ENCODE results near the gene LEMD2. TPM values are rescaled to one million over a fixed set of nuclear protein-coding genes. Genes with fewer than 3 reads are reported as not detected.

LEMD2 gene
- total and polyA plus RNA-seq, 2 experiments from 2014 or later = 21.5 to 67.5 TPM

- H3K4me2 ChIP-seq (ENCODE audit: unreplicated experiment) = no peak overlapping the region
- no peaks in the 10 kb centered on the region for H4K20me1 ChIP-seq (ENCODE audit: insufficient read depth)
- in situ Hi-C loops (cut with MboI) = no loop called here
- no peaks in the 10 kb centered on the region for H3K4me1 ChIP-seq (ENCODE audit: insufficient read depth)
- WGBS, 2 experiments (ENCODE audit: low coverage in 1 of 2, low lambda C conversion rate in 2 of 2, missing lambda C conversion rate in 2 of 2) = 54 to 60% methylated on average over 14 to 16 of the region's 16 CpGs
- H3K9ac ChIP-seq = no peak overlapping the region
- no peak overlapping the region for H3K4me3 ChIP-seq
- no peaks in the 10 kb centered on the region for H3K79me2 ChIP-seq (ENCODE audit: insufficient read depth)
- TF ChIP-seq EZH2phosphoT487 (IDR thresholded peaks at IDR 0.05; ENCODE audit: insufficient read depth, low read depth) = no peak
- no peak for TF ChIP-seq EZH2 (IDR thresholded peaks at IDR 0.05; ENCODE audit: insufficient read depth, poor library complexity, severe bottlenecking)
- H3K36me3 ChIP-seq (ENCODE audit: low read depth) = no peaks in the 10 kb centered on the region
- DNase-seq = no peak
- H3K9me2 ChIP-seq (ENCODE audit: insufficient read depth) = no peaks in the 10 kb centered on the region
- peaks cover 22% of the 10 kb centered on the region for H3K27me3 ChIP-seq (replicated peaks; ENCODE audit: insufficient read depth)
- H3K9me3 ChIP-seq (ENCODE audit: low read depth) = no peaks in the 10 kb centered on the region
- no peak overlapping the region for H2AFZ ChIP-seq
- H3K27ac ChIP-seq = no peak overlapping the region
- no peaks in the 10 kb centered on the region for H3F3A ChIP-seq (ENCODE audit: insufficient read depth)
These were observed 24.4 kb upstream of the LEMD2 start for GRCh38 chr6:33813246-33813904.

GRCh38 chr6:33812669-33813068 lies 23.7 kb upstream of the LEMD2 start:
- peak; percentile 61 for DNase-seq
- Histone ChIP-seq H3K4me3 (no peak overlapping the region), H3K4me1 (ENCODE audit: insufficient read depth) (no peaks in the 10 kb centered on the region), H3K36me3 (ENCODE audit: low read depth) (no peaks in the 10 kb centered on the region), H3K9me3 (ENCODE audit: low read depth) (no peaks in the 10 kb centered on the region), H3K79me2 (ENCODE audit: insufficient read depth) (no peaks in the 10 kb centered on the region), H3K9me2 (ENCODE audit: insufficient read depth) (no peaks in the 10 kb centered on the region), H3K4me2 (ENCODE audit: unreplicated experiment) (no peak overlapping the region), H3K27ac (no peak overlapping the region), H3K27me3 (replicated peaks; ENCODE audit: insufficient read depth) (peaks cover 29% of the 10 kb centered on the region), H2AFZ (no peak overlapping the region), H3F3A (ENCODE audit: insufficient read depth) (no peaks in the 10 kb centered on the region), H4K20me1 (ENCODE audit: insufficient read depth) (no peaks in the 10 kb centered on the region), H3K9ac (no peak overlapping the region)
- in situ Hi-C loops (cut with MboI) = no loop called here
- TF ChIP-seq EZH2 (IDR thresholded peaks at IDR 0.05; ENCODE audit: insufficient read depth, poor library complexity, severe bottlenecking) (no peak), EZH2phosphoT487 (IDR thresholded peaks at IDR 0.05; ENCODE audit: insufficient read depth, low read depth) (no peak)
- 15 to 18% methylated on average over 11 of the region's 11 CpGs for WGBS, 2 experiments (ENCODE audit: low coverage in 1 of 2, low lambda C conversion rate in 2 of 2, missing lambda C conversion rate in 2 of 2)

GRCh38 chr6:33809594-33809993 lies 20.7 kb upstream of the LEMD2 start:
- Histone ChIP-seq H3K9ac (no peak overlapping the region), H3K27ac (no peak overlapping the region), H4K20me1 (ENCODE audit: insufficient read depth) (no peaks in the 10 kb centered on the region), H3K36me3 (ENCODE audit: low read depth) (no peaks in the 10 kb centered on the region), H3K9me3 (ENCODE audit: low read depth) (no peaks in the 10 kb centered on the region), H3K27me3 (replicated peaks; ENCODE audit: insufficient read depth) (peaks cover 46% of the 10 kb centered on the region), H3K4me3 (no peak overlapping the region), H3K4me1 (ENCODE audit: insufficient read depth) (no peaks in the 10 kb centered on the region), H3K79me2 (ENCODE audit: insufficient read depth) (no peaks in the 10 kb centered on the region), H2AFZ (no peak overlapping the region), H3F3A (ENCODE audit: insufficient read depth) (no peaks in the 10 kb centered on the region), H3K9me2 (ENCODE audit: insufficient read depth) (no peaks in the 10 kb centered on the region), H3K4me2 (ENCODE audit: unreplicated experiment) (no peak overlapping the region)
- 9 to 10% methylated on average over 2 of the region's 2 CpGs for WGBS, 2 experiments (ENCODE audit: low coverage in 1 of 2, low lambda C conversion rate in 2 of 2, missing lambda C conversion rate in 2 of 2)
- no peak for TF ChIP-seq EZH2phosphoT487 (IDR thresholded peaks at IDR 0.05; ENCODE audit: insufficient read depth, low read depth)
- TF ChIP-seq EZH2 (IDR thresholded peaks at IDR 0.05; ENCODE audit: insufficient read depth, poor library complexity, severe bottlenecking) = no peak
- in situ Hi-C loops (cut with MboI) = no loop called here
- DNase-seq = no peak

- no peaks in the 10 kb centered on the region for H3K9me2 ChIP-seq (ENCODE audit: insufficient read depth)
- no peak overlapping the region for H3K4me2 ChIP-seq (ENCODE audit: unreplicated experiment)
- H3K4me3 ChIP-seq = no peak overlapping the region
- 14 to 15% methylated on average over 8 of the region's 8 CpGs for WGBS, 2 experiments (ENCODE audit: low coverage in 1 of 2, low lambda C conversion rate in 2 of 2, missing lambda C conversion rate in 2 of 2)
- no peaks in the 10 kb centered on the region for H3K4me1 ChIP-seq (ENCODE audit: insufficient read depth)
- TF ChIP-seq EZH2phosphoT487 (IDR thresholded peaks at IDR 0.05; ENCODE audit: insufficient read depth, low read depth) (no peak), EZH2 (IDR thresholded peaks at IDR 0.05; ENCODE audit: insufficient read depth, poor library complexity, severe bottlenecking) (no peak)
- in situ Hi-C loops (cut with MboI) = no loop called here
- no peaks in the 10 kb centered on the region for H3F3A ChIP-seq (ENCODE audit: insufficient read depth)
- H3K27me3 ChIP-seq (replicated peaks; ENCODE audit: insufficient read depth) = peaks cover 46% of the 10 kb centered on the region
- H4K20me1 ChIP-seq (ENCODE audit: insufficient read depth) = no peaks in the 10 kb centered on the region
- no peak overlapping the region for H3K27ac ChIP-seq
- H3K9me3 ChIP-seq (ENCODE audit: low read depth) = no peaks in the 10 kb centered on the region
- no peak overlapping the region for H3K9ac ChIP-seq
- DNase-seq = no peak
- H3K79me2 ChIP-seq (ENCODE audit: insufficient read depth) = no peaks in the 10 kb centered on the region
- no peak overlapping the region for H2AFZ ChIP-seq
- H3K36me3 ChIP-seq (ENCODE audit: low read depth) = no peaks in the 10 kb centered on the region
These were observed 19.8 kb upstream of the LEMD2 start for GRCh38 chr6:33808641-33809180.
